HepG2 (cell line): ENCODE results near the gene BCL2L1. TPM values are rescaled to one million over a fixed set of nuclear protein-coding genes. Genes with fewer than 3 reads are reported as not detected.

ENCODE experiments used
- AKNA ChIP-seq: sonication (generic); formaldehyde crosslinking; IDR thresholded peaks from 2 replicates; pipeline ENCODE4 v1.4.0; 2020; ENCODE audit warnings: missing genetic modification reagents, borderline replicate concordance
- HOXA9 ChIP-seq: sonication (generic); formaldehyde crosslinking; IDR thresholded peaks from 2 replicates; pipeline ENCODE4 v1.8.1; 2022; ENCODE audit warnings: missing genetic modification reagents, mild to moderate bottlenecking, moderate library complexity, borderline replicate concordance
- ISL2 ChIP-seq: sonication (generic); formaldehyde crosslinking; IDR thresholded peaks from 2 replicates; pipeline ENCODE4 v1.5.0; 2020; ENCODE audit warnings: missing genetic modification reagents
- KLF15 ChIP-seq: sonication (generic); formaldehyde crosslinking; IDR thresholded peaks from 2 replicates; pipeline ENCODE4 v1.8.1; 2023; ENCODE audit warnings: borderline replicate concordance, mild to moderate bottlenecking, inconsistent platforms, missing genetic modification reagents, mixed read lengths
- MAF1 ChIP-seq: sonication (generic); formaldehyde crosslinking; IDR thresholded peaks from 2 replicates; pipeline ENCODE4 v1.5.0; 2020; ENCODE audit warnings: missing genetic modification reagents, borderline replicate concordance
- PBX2 ChIP-seq: IDR thresholded peaks from 2 replicates; pipeline ENCODE4 v1.6.1; 2016; ENCODE audit warnings: control low read depth
- PLRG1 ChIP-seq: fragments of 450-650 bp; conservative IDR thresholded peaks from 2 replicates; pipeline ENCODE4 v1.6.1; 2016
- POLR2AphosphoS5 ChIP-seq: IDR thresholded peaks from 2 replicates; pipeline ENCODE4 v1.6.1; 2012; ENCODE audit warnings: low read depth, low read length
- RFX3 ChIP-seq: IDR thresholded peaks from 2 replicates; pipeline ENCODE4 v1.6.1; 2016; ENCODE audit warnings: missing biosample characterization, missing genetic modification reagents
- RFXAP ChIP-seq: sonication (generic); formaldehyde crosslinking; IDR thresholded peaks from 2 replicates; pipeline ENCODE4 v1.4.0; 2020; ENCODE audit warnings: missing genetic modification reagents, borderline replicate concordance
- SOX13 ChIP-seq, 3 experiments: fragments of 450-650 bp in 1 of 3; sonication (generic) in 1 of 3; formaldehyde crosslinking in 1 of 3; IDR thresholded peaks in 2 of 3; conservative IDR thresholded peaks in 1 of 3; 2 replicates each; pipeline versions ENCODE4 v1.5.0 to v1.6.1; 2016 to 2020; ENCODE audit warnings: antibody characterized with exemption in 1 of 3, mild to moderate bottlenecking in 1 of 3, missing compliant biosample characterization in 1 of 3, missing genetic modification reagents in 1 of 3, moderate library complexity in 1 of 3
- ZBTB44 ChIP-seq: sonication (generic); formaldehyde crosslinking; IDR thresholded peaks from 2 replicates; pipeline ENCODE4 v1.4.0; 2020; ENCODE audit warnings: missing genetic modification reagents
- ZNF101 ChIP-seq: sonication (generic); formaldehyde crosslinking; IDR thresholded peaks from 2 replicates; pipeline ENCODE4 v1.4.0; 2020; ENCODE audit warnings: mild to moderate bottlenecking, low read depth, missing genetic modification reagents, borderline replicate concordance
- ZNF280D ChIP-seq: sonication (generic); formaldehyde crosslinking; IDR thresholded peaks from 2 replicates; pipeline ENCODE4 v1.5.1; 2020; ENCODE audit warnings: mild to moderate bottlenecking, missing genetic modification reagents
- ZNF709 ChIP-seq: sonication (generic); formaldehyde crosslinking; IDR thresholded peaks from 2 replicates; pipeline ENCODE4 v1.5.0; 2020; ENCODE audit warnings: mild to moderate bottlenecking, missing genetic modification reagents
- ZSCAN22 ChIP-seq: sonication (generic); formaldehyde crosslinking; IDR thresholded peaks from 2 replicates; pipeline ENCODE4 v1.4.0; 2020; ENCODE audit warnings: mild to moderate bottlenecking, missing genetic modification reagents
- polyA plus RNA-seq, 8 experiments: library from polyadenylated mRNA; depleted of rRNA in 3 of 8; stranded (reverse) in 7 of 8; unstranded in 1 of 8; fragments of >200 nt; fragmentation: Illumina TruSeq in 4 of 8; extraction: Trizol in 4 of 8; gene quantifications; 2 replicates each; pipeline versions ENCODE4 v1.2.1 to v1.2.3, GENCODE V29; 2011 to 2016; ENCODE audit warnings: low read depth in 4 of 8, missing spikeins in 1 of 8, mixed read lengths in 1 of 8; ENCODE audit not compliant: insufficient read depth in 1 of 8
- total RNA-seq, 5 experiments: library from RNA; depleted of rRNA; stranded (reverse); fragments of >200 nt; fragmentation: Illumina TruSeq; extraction: Trizol; gene quantifications; 2 replicates each; pipeline ENCODE4 v1.2.3, GENCODE V29; 2016; ENCODE audit warnings: low read depth in 1 of 5

The BCL2L1 gene
- total and polyA plus RNA-seq, 2 of the 13 experiments (the other 11 are each of a cell fraction or from before 2014, with no cell fraction given): 164 to 258 TPM

GRCh38 chr20:31695849-31696804 is 26.5 kb downstream of the BCL2L1 start (continued):
- no peak for TF ChIP-seq AKNA (CRISPR knock-in tag)
- TF ChIP-seq SOX13 (IDR thresholded peaks at IDR 0.05): peak; percentile 96
- TF ChIP-seq SOX13 (CRISPR knock-in tag; conservative IDR thresholded peaks at IDR 0.05 in 1 of 2, IDR thresholded peaks at IDR 0.05 in 1 of 2): peak in 1 of 2 experiments; percentile 99; a peak in 2 of 4 replicates
- no peak; the same call in 1 of the 2 replicates for TF ChIP-seq ZNF709
- TF ChIP-seq RFX3 (CRISPR knock-in tag): peak; percentile 59; the same call in 1 of the 2 replicates
- TF ChIP-seq ISL2 (CRISPR knock-in tag): peak; percentile 98
- peak; percentile 40; the same call in 1 of the 2 replicates for TF ChIP-seq PBX2 (CRISPR knock-in tag)
- no peak for TF ChIP-seq ZSCAN22 (CRISPR knock-in tag)
- TF ChIP-seq HOXA9 (CRISPR knock-in tag): peak; percentile 74; the same call in 1 of the 2 replicates
- peak; percentile 92 for TF ChIP-seq RFXAP
- TF ChIP-seq ZNF101 (CRISPR knock-in tag): 0 out of 2 replicates have a peak, but pooled peaks have one; percentile 25
- TF ChIP-seq MAF1 (CRISPR knock-in tag): no peak
- peak; percentile 94 for TF ChIP-seq ZNF280D
- no peak for TF ChIP-seq KLF15
- peak; percentile 51; the same call in 1 of the 2 replicates for TF ChIP-seq POLR2AphosphoS5
- no peak for TF ChIP-seq ZBTB44 (CRISPR knock-in tag)
- no peak for TF ChIP-seq PLRG1
